Posterior cingulate gyrus (tissue), 11 donors: ENCODE data around the gene KIR3DL1.
"Not testable (repeated sequence)": the region's sequence is repeated elsewhere in the genome, so short reads cannot be mapped to it uniquely, and the experiment has no call there.

ENCODE experiments used
- DNase-seq, 10 donors: peaks; one replicate each; pipeline versions ENCODE4 v3.0.0 to v3.0.0-alpha.2; 2020 to 2021; ENCODE audit warnings: mixed read lengths in 3 of 10
- intact Hi-C: fragments of 100-400 bp; cut with DNase I; formaldehyde crosslinking; loops from one replicate; pipeline ENCODE4 v1.15.1; 2023

KIR3DL1 gene

DNA sequence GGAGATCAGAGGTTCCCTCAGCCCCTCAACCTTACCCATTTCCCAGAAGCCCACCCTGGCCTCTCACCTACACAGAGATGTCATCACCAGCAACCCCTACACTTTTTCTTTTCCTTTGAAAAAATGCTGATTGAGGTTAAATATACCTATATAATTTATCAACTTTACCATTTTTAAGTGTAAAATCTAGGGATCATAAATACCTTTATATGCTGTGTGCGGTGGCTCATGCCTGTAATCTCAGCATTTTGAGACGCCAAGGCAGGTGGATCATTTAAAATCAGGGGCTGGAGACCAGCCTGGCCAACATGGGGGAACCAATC is 9.8 kb upstream of the KIR3DL1 start:
- intact Hi-C loops: no loop called here

DNA sequence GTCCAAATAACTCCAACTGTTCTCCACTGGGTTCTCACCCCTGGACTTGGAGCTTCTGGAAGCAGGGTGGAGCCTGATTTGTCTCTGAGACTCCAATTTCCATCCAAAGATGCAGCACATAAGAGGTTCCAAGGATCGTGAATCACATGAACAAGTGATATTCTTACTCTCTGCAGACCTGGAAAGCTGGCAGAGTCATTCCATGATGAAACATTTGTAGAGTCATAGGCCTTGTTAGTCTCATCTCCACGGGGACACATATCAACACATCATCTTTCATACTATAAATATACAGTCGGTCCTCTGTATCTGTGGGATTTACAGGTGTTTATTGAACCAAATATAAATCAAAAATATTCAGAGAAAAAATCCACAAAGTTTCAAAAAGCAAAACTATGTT is 1.7 kb upstream of the KIR3DL1 start:
- intact Hi-C loops, DNase-seq: not testable (repeated sequence)

More for the DNA sequence above, 9.8 kb upstream of the KIR3DL1 start:
- DNase-seq: no peak

DNA sequence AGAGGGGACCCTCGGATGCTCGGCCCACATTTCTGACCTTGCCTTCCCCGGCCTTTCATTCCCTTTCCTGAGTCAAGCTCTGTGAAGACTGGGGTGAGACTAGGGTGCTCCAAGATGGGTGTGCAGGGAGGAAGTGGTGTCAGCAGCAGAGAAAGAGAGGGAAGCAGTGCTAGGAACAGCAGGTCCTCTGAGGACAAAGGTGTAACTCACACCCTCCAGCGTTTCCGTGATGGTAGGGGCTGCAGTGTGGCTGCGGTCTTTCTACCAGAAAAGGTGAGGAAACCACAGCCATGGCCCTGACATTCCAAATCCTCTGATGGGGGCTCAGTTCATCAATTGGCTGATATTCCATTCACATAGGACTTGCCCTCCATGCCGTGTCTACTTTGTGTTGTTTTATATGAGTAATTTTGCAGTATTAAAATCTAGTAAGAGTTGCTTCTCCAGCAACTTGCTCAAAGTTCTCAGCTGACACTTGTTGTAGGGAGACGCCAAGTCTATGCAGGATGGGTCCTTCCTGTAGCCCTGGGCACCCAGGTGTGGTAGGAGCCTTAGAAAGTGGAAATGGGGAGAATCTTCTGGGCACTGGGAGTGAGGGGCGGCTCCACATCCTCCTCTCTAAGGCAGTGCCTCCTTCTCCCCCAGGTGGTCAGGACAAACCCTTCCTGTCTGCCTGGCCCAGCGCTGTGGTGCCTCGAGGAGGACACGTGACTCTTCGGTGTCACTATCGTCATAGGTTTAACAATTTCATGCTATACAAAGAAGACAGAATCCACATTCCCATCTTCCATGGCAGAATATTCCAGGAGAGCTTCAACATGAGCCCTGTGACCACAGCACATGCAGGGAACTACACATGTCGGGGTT is 1.6 kb downstream of the KIR3DL1 start:
- intact Hi-C loops: no loop called here
- DNase-seq: no peak

DNA sequence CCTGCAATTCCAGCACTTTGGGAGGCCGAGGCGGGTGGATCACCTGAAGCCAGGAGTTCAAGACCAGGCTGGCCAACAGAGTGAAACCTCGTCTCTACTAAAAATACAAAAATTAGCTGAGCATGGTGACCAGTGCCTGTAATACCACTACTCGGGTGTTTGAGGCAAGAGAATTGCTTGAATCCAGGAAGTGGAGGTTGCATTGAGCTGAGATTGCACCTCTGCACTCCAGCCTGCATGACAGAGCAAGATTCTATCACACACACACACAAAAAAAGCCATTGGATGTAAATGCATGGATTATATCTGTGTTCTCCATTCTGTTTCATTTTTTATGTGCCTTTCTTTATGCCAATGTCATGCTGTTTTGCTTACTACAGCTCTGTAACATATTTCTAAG is 8.1 kb downstream of the KIR3DL1 start:
- DNase-seq, intact Hi-C loops: not testable (repeated sequence)

DNA sequence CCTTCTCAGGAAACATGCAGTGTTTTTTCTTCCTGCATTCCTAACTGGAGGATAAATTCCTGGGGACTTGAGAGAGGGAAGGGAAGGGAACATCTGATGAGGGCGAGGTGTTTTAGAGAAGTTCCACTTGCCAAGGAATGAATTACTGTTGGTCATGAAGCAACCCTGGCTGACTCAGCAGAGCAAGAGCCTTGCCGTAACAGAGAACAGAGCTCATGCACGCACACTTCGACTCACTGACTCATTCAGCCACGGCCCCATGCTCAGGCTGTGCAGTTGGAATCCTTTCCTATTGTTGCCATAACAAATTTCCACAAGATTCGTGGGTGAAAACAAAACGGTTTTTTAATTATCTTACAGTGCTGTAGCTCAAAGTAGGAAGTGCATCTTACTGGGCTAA is 9.1 kb downstream of the KIR3DL1 start:
- intact Hi-C loops, DNase-seq: not testable (repeated sequence)

DNA sequence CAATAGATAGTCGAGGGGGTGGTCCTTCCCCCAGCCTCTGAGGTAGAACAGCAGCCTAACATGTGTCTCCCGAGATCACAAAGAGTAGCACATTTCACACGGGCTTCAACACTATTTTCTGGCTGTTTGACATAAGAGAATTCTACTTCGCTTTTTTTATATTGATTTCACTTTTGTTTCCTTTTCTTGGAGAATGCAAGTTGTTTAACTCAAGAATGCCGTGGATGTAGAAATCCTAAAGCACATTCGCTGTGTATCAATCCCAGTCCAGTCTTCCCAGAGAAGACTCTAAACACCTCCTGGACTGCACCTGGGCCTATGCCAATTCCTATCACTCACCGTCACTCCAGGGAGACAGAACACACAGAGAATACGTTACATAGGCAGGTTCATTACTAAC is 11.8 kb downstream of the KIR3DL1 start:
- DNase-seq, intact Hi-C loops: not testable (repeated sequence)

DNA sequence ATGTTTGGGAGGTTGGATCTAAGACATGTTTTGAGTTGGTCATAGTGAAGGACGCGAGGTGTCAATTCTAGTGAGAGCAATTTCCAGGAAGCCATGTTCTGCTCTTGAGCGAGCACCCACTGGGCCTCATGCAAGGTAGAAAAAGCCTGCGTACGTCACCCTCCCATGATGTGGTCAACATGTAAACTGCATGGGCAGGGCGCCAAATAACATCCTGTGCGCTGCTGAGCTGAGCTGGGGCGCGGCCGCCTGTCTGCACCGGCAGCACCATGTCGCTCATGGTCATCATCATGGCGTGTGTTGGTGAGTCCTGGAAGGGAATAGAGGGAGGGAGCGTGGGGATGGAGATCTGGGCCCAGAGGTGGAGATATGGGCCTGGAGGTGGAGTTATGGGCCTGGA is 16.2 kb downstream of the KIR3DL1 start, which contains the start of gene KIR2DS4:
KIR2DS4 (plus strand) TSS at position 181 of the 400 bp plus-strand sequence.
- DNase-seq, intact Hi-C loops: not testable (repeated sequence)

DNA sequence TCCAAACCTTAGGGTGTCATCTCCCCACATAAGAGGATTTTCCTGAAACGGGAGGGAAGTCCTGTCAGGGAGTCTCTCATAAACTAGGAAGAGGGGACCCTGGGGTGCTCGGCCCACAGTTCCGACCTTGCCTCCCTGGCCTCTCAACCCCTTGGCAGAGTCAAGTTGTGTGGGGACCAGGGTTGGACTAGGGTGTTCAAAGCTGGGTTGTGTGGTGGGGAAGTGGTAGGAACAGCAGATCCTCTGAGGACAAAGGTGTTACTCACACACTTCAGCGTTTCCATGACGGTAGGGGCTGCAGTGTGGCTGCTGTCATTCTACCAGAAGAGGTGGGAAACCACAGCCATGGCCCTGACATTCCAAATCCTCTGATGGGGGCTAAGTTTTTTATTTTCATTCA is 18.9 kb downstream of the KIR3DL1 start:
- DNase-seq, intact Hi-C loops: not testable (repeated sequence)

DNA sequence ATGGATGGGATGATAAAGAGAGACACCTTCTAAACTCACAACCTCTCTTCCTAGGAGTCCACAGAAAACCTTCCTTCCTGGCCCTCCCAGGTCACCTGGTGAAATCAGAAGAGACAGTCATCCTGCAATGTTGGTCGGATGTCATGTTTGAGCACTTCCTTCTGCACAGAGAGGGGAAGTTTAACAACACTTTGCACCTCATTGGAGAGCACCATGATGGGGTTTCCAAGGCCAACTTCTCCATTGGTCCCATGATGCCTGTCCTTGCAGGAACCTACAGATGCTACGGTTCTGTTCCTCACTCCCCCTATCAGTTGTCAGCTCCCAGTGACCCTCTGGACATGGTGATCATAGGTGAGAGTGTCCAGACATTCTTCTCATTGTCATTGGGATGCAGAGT is 21.3 kb downstream of the KIR3DL1 start:
- DNase-seq, intact Hi-C loops: not testable (repeated sequence)

DNA sequence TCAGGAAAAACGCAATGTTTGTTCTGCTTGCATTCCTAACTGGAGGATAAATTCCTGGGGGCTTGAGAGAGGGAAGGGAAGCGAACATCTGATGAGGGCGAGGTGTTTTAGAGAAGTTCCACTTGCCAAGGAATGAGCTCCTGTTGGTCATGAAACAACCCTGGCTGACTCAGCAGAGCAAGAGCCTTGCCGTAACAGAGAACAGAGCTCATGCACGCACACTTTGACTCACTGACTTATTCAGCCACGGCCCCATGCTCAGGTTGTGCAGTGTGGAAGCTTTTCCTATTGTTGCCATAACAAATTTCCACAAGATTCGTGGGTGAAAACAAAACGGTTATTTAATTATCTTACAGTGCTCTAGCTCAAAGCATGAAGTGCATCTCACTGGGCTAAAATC is 26.9 kb downstream of the KIR3DL1 start:
- intact Hi-C loops, DNase-seq: not testable (repeated sequence)

DNA sequence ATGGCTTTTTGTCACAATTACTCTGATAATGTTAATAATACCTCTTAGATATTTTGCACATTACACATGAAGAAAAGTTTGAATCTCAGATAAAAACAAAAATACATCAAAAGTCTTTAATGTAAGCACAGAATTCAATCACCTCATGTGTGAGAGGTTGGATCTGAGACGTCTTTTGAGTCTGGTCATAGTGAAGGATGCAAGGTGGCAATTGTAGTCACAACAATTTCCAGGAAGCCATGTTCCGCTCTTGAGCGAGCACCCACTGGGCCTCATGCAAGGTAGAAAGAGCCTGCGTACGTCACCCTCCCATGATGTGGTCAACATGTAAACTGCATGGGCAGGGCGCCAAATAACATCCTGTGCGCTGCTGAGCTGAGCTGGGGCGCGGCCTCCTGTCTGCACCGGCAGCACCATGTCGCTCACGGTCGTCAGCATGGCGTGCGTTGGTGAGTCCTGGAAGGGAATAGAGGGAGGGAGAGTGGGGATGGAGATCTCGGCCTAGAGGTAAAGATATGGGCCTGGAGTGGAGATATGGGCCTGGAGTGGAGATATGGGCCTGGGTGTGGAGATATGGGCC is 33.9 kb downstream of the KIR3DL1 start, which contains the start of gene KIR3DL2:
KIR3DL2 (plus strand) TSS at position 383 of the 580 bp plus-strand sequence; CDS start at position 416, 33 bp downstream.
- DNase-seq: not testable (repeated sequence)

DNA sequence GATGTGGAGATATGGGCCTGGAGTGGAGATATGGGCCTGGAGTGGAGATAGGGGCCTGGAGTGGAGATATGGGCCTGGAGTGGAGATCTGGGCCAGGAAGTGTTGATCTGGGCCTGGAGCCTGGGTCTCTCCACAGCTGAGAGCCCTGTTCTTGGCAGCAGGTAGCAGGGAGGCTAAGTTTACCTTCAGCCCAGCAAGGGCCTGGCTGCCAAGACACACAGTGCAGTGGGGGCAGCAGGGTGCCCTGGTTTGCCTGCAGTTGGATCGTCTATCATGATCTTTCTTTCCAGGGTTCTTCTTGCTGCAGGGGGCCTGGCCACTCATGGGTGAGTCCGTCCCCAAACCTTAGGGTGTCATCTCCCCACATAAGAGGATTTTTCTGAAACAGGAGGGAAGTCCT is 34.7 kb downstream of the KIR3DL1 start:
- intact Hi-C loops: no loop called here

More for the DNA sequence above, 33.9 kb downstream of the KIR3DL1 start, which contains the start of gene KIR3DL2:
- intact Hi-C loops: not testable (repeated sequence)

DNA sequence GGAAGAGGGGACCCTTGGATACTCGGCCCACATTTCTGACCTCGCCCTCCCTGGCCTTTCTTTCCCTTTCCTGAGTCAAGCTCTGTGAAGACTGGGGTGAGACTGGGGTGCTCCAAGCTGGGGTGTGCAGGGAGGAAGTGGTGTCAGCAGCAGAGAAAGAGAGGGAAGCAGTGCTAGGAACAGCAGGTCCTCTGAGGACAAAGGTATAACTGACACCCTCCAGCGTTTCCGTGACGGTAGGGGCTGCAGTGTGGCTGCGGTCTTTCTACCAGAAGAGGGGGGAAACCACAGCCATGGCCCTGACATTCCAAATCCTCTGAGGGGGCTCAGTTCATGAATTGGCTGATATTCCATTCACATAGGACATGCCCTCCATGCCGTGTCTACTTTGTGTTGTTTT is 35.1 kb downstream of the KIR3DL1 start:
- intact Hi-C loops: no loop called here
- no peak for DNase-seq

More for the DNA sequence above, 34.7 kb downstream of the KIR3DL1 start:
- DNase-seq: no peak

DNA sequence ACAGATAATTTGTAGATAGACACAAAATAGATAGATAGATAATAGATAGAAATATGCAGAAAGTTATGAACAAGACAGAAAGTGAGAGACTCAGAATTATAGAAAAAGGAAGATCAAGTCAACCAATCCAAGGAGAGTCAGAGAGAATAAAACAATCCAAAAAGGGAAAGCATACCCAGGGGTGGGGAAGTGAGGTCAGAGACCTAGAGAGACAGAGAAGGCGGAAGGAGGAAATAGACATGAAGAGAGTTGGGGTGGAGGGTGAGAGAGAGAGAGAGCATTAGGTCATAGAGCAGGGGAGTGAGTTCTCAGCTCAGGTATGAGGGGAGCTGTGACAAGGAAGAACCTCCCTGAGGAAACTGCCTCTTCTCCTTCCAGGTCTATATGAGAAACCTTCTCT is 39.0 kb downstream of the KIR3DL1 start:
- DNase-seq, intact Hi-C loops: not testable (repeated sequence)

DNA sequence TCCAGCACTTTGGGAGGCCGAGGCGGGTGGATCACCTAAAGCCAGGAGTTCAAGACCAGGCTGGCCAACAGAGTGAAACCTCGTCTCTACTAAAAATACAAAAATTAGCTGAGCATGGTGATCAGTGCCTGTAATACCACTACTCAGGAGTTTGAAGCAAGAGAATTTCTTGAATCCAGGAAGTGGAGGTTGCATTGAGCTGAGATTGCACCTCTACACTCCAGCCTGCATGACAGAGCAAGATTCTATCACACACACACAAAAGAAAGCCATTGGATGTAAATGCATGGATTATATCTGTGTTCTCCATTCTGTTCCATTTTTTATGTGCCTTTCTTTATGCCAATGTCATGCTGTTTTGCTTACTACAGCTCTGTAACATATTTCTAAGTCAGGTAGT is 42.2 kb downstream of the KIR3DL1 start:
- DNase-seq, intact Hi-C loops: not testable (repeated sequence)

DNA sequence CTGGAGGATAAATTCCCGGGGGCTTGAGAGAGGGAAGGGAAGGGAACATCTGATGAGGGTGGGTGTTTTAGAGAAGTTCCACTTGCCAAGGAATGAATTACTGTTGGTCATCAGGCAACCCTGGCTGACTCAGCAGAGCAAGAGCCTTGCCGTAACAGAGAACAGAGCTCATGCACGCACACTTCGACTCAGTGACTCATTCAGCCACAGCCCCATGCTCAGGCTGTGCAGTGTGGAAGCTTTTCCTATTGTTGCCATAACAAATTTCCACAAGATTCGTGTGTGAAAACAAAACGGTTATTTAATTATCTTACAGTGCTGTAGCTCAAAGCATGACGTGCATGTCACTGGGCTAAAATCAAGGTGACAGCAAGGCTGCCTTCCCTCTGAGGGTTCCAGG is 43.2 kb downstream of the KIR3DL1 start:
- DNase-seq, intact Hi-C loops: not testable (repeated sequence)

DNA sequence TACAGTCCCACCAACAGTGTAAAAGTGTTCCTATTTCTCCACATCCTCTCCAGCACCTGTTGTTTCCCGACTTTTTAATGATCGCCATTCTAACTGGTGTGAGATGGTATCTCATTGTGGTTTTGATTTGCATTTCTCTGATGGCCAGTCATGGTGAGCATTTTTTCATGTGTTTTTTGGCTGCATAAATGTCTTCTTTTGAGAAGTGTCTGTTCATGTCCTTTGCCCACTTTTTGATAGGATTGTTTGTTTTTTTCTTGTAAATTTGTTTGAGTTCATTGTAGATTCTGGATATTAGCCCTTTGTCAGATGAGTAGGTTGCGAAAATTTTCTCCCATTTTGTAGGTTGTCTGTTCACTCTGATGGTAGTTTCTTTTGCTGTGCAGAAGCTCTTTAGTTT is 47.2 kb downstream of the KIR3DL1 start:
- intact Hi-C loops, DNase-seq: not testable (repeated sequence)

DNA sequence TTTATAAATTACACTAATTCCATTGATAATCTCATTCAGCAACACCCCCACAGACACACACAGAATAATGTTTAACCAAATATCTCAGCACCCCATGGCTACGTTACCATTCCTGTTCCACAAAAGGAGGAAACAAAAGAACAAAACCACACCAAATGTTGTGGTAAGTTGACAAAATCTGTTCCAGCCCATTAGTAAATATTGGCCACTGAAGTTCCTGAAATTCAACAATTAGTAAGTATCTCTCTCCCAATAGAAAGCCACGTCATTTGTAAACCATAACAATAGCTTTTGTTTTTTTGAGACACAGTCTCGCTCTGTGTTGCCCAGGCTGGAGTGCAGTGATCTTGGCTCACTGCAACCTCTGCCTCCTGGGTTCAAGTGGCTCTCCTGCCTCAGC is 55.4 kb downstream of the KIR3DL1 start:
- no peak for DNase-seq
- intact Hi-C loops: no loop called here

DNA sequence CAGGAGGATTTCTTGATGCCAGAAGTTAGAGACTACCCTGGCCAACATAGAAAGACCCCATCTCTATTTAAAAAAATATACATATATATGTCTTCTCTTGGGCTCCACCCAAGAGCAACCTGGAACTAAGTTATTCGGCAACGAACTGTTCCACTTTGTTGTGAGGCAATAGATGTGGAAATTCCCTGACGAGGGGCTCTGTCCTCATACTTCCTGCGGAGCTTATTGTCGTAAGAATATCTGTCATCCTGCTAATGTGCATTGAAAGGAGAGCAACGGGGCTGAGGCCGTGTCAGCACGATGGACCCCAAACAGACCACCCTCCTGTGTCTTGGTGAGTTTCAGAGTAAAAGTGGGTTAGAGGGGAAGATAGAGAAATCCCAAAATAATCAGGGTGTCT is 57.7 kb downstream of the KIR3DL1 start, which contains the start of gene FCAR:
FCAR (plus strand) TSS at position 246 of the 400 bp plus-strand sequence; CDS start at position 301, 55 bp downstream.
- intact Hi-C loops: no loop called here
- DNase-seq: no peak

DNA sequence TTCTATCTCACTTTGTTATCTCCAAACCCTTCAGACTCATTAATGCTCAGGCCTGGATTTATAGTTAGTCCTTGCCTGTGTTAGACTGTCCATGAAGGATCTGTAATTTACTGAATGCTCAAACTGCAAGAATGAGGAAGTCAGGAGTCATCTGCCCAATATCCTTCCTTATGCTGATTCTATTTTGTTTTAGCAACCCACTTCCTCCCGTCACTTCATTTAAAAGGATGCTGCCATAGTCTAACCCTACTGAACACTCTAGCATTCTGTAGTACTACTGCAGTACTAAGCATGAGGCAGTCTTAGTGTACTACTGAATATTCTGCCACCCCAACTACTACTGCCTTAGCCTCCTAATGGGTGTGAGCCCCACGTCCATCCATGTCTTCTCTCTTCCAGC is 59.2 kb downstream of the KIR3DL1 start:
- intact Hi-C loops: no loop called here
- DNase-seq: no peak

DNA sequence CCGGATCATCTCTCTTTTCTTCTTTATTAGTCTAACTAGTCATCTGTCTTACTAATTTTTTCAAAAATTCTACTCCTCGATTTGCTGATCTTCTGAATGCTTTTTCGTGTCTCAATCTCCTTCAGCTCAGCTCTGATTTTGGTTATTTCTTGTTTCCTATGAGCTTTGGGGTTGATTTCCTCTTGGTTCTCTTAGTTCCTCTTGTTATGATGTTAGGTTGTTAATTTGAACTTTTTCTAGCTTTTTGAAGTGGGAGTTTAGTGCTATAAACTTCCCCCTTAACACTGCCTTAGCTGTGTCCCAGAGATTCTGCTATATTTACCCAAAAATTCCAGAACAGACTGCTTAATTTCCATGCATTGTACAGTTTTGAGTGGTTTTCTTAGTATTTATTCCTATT is 61.2 kb downstream of the KIR3DL1 start:
- intact Hi-C loops: no loop called here
- DNase-seq: no peak
